WTC11 (cell line): ENCODE measurements around the gene ZFYVE28. TPM values are rescaled to one million over a fixed set of nuclear protein-coding genes. Genes with fewer than 3 reads are reported as not detected.
A peak's percentile ranks its signal among the peaks of the same experiment; 100 is the strongest.

Experiments used
- ATAC-seq: fragments of 200-7000 bp; cut with Tn5 transposase; 2 replicates; pipeline ENCODE4 v1.10.0; 2021; ENCODE audit warnings: mild to moderate bottlenecking, moderate library complexity
- CTCF ChIA-PET: fragments of 300-600 bp; sonication (Branson Sonifier 250); formaldehyde crosslinking; loops from one replicate; lab custom pipeline; 2021; ENCODE audit warnings: antibody characterized with exemption; lab: Charles Lee
- POLR2A ChIA-PET: fragments of 350-600 bp; sonication (Branson Sonifier 250); formaldehyde crosslinking; loops from one replicate; lab custom pipeline; 2021; ENCODE audit warnings: antibody characterized with exemption; lab: Charles Lee
- DNase-seq: peaks from one replicate; pipeline ENCODE4 v3.0.0; 2021; ENCODE audit warnings: low spot score
- H3K27ac Mint-ChIP-seq: 2 replicates; pipeline ENCODE4 v1.8.0; 2021; ENCODE audit warnings: mixed read lengths
- H3K27me3 Mint-ChIP-seq: 2 replicates; pipeline ENCODE4 v1.8.0; 2021; ENCODE audit warnings: low read depth, mild to moderate bottlenecking, moderate library complexity, mixed read lengths
- H3K36me3 Mint-ChIP-seq: 2 replicates; pipeline ENCODE4 v1.8.0; 2021; ENCODE audit warnings: mixed read lengths
- H3K4me1 Mint-ChIP-seq: 2 replicates; pipeline ENCODE4 v1.8.0; 2022; ENCODE audit warnings: mixed read lengths
- H3K4me3 Mint-ChIP-seq: 2 replicates; pipeline ENCODE4 v1.8.0; 2021; ENCODE audit warnings: mild to moderate bottlenecking, moderate library complexity, mixed read lengths
- H3K9me3 Mint-ChIP-seq: 2 replicates; pipeline ENCODE4 v1.8.0; 2021; ENCODE audit warnings: mixed read lengths
- FOXJ3 ChIP-seq: sonication (generic); formaldehyde crosslinking; IDR thresholded peaks from 2 replicates; pipeline ENCODE4 v1.9.0; 2021; ENCODE audit warnings: missing genetic modification reagents, mild to moderate bottlenecking, borderline replicate concordance
- FOXK1 ChIP-seq: sonication (generic); formaldehyde crosslinking; IDR thresholded peaks from 2 replicates; pipeline ENCODE4 v1.8.0; 2022; ENCODE audit warnings: mild to moderate bottlenecking, moderate library complexity, missing genetic modification reagents
- FOXP1 ChIP-seq: sonication (generic); formaldehyde crosslinking; IDR thresholded peaks from 2 replicates; pipeline ENCODE4 v1.8.0; 2022; ENCODE audit warnings: missing genetic modification reagents, mild to moderate bottlenecking, moderate library complexity, borderline replicate concordance
- NFATC4 ChIP-seq: fragments of 250-450 bp; sonication (Bioruptor Pico); IDR thresholded peaks from 2 replicates; pipeline ENCODE4 v1.9.0; 2021; ENCODE audit warnings: mild to moderate bottlenecking
- NFE2L1 ChIP-seq: sonication (generic); formaldehyde crosslinking; IDR thresholded peaks from 2 replicates; pipeline ENCODE4 v1.8.1; 2023; ENCODE audit warnings: missing genetic modification reagents
- NR1H2 ChIP-seq: sonication (generic); formaldehyde crosslinking; IDR thresholded peaks from 2 replicates; pipeline ENCODE4 v1.9.0; 2021; ENCODE audit warnings: mild to moderate bottlenecking, moderate library complexity, missing genetic modification reagents
- OVOL2 ChIP-seq: fragments of 250-450 bp; sonication (Bioruptor Pico); IDR thresholded peaks from 2 replicates; pipeline ENCODE4 v1.9.0; 2021; ENCODE audit warnings: mild to moderate bottlenecking, borderline replicate concordance
- PRRX2 ChIP-seq: fragments of 250-450 bp; sonication (Bioruptor Pico); IDR thresholded peaks from 2 replicates; pipeline ENCODE4 v1.8.0; 2021; ENCODE audit warnings: mild to moderate bottlenecking
- TP53 ChIP-seq: sonication (generic); formaldehyde crosslinking; IDR thresholded peaks from 2 replicates; pipeline ENCODE4 v1.8.1; 2023; ENCODE audit warnings: mild to moderate bottlenecking, missing genetic modification reagents
- ZBTB21 ChIP-seq: sonication (generic); formaldehyde crosslinking; IDR thresholded peaks from 2 replicates; pipeline ENCODE4 v1.8.1; 2023; ENCODE audit warnings: mild to moderate bottlenecking, missing genetic modification reagents, borderline replicate concordance
- ZNF263 ChIP-seq: sonication (generic); formaldehyde crosslinking; IDR thresholded peaks from 2 replicates; pipeline ENCODE4 v1.8.1; 2022; ENCODE audit warnings: low read depth, mild to moderate bottlenecking, moderate library complexity, missing genetic modification reagents
- total RNA-seq: library from RNA; stranded (reverse); gene quantifications from 3 replicates; pipeline ENCODE4 v1.2.3, GENCODE V29; 2021
- TF ChIP-seq, protein P1 (sequence below): sonication (generic); formaldehyde crosslinking; conservative IDR thresholded peaks from 2 replicates; pipeline ENCODE4 v1.8.1; 2022; ENCODE audit warnings: mild to moderate bottlenecking, missing genetic modification reagents
- TF ChIP-seq, protein P2 (sequence below): sonication (generic); formaldehyde crosslinking; IDR thresholded peaks from 2 replicates; pipeline ENCODE4 v1.8.1; 2022; ENCODE audit warnings: mild to moderate bottlenecking, missing genetic modification reagents, moderate library complexity, borderline replicate concordance
- TF ChIP-seq, protein P3 (sequence below): sonication (generic); formaldehyde crosslinking; IDR thresholded peaks from 2 replicates; pipeline ENCODE4 v1.8.0; 2022; ENCODE audit warnings: mild to moderate bottlenecking, missing genetic modification reagents
- TF ChIP-seq, protein P4 (sequence below): sonication (generic); formaldehyde crosslinking; IDR thresholded peaks from 2 replicates; pipeline ENCODE4 v1.8.1; 2023; ENCODE audit warnings: mild to moderate bottlenecking, missing genetic modification reagents, moderate library complexity
- TF ChIP-seq, protein P5 (sequence below): sonication (generic); formaldehyde crosslinking; IDR thresholded peaks from 2 replicates; pipeline ENCODE4 v1.8.0; 2023; ENCODE audit warnings: missing genetic modification reagents, mild to moderate bottlenecking, borderline replicate concordance

The ZFYVE28 gene
- total RNA-seq, 1 experiment from 2014 or later: 7.8 TPM

DNA sequence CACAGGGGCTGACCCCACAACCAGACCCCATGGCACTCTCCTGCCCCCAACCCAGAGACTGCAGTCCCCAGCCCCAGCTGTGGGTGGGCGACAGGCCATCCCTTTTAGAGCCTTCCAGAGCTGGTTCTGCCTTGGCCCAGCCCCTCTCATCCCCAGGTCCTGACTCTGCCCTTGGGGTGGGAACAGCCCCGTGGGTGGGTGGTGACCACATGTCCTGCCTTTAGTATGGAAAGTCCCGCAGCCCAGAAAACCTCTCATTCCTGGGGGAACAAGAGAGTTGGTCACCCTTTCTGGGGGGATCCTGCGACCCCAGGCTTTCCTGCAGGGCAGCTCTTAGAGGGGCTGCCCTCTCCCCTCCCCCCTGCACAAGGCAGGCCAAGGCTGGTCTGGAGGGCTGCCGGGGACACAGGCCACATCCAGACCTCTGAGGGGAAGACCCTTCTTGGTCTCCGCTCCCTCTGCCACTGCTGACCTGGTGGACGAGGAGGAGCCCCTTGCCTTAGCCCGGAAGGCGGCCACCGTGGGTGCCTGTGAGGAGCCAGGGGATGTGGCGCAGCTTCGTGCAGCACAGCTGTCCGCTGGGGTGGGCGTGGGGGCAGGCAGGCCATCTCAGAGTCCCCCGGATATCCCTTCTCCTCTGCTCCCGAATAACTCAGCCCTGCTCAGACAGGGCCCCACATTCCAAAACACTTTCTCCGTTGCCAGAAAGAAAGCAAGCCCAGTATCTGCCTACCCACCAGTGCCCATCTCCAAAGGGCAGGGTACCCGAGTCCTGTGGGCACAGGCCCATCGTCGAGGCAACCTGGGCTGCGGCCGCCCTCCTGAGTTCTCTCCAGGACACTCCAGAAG is 149.9 kb downstream of the ZFYVE28 start:
- DNase-seq: no peak
- H3K4me1 Mint-ChIP-seq: peaks cover 9% of the 10 kb centered on the region
- H3K27ac Mint-ChIP-seq: peak overlapping the region; percentile 18; the same call in 1 of the 2 replicates
- POLR2A ChIA-PET: no interaction called here
- TF ChIP-seq, protein P1, sequence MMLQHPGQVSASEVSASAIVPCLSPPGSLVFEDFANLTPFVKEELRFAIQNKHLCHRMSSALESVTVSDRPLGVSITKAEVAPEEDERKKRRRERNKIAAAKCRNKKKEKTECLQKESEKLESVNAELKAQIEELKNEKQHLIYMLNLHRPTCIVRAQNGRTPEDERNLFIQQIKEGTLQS (CRISPR knock-in tag): no peak
- 0 out of 2 replicates have a peak, but pooled peaks have one; percentile 42 for TF ChIP-seq FOXP1
- H3K9me3 Mint-ChIP-seq: no peaks in the 10 kb centered on the region
- CTCF ChIA-PET: interaction anchor here (0.6 to 1.8 kb wide), 10 partner anchors 13 to 194 kb away, joined by 3 to 12 read pairs (median 4); partner anchors contain the start of genes CFAP99, HAUS3, POLN and ZFYVE28
- ATAC-seq: no peak
- no peak overlapping the region for H3K4me3 Mint-ChIP-seq
- peaks cover 2% of the 10 kb centered on the region; the same call in 1 of the 2 replicates for H3K27me3 Mint-ChIP-seq
- H3K36me3 Mint-ChIP-seq: no peaks in the 10 kb centered on the region

DNA sequence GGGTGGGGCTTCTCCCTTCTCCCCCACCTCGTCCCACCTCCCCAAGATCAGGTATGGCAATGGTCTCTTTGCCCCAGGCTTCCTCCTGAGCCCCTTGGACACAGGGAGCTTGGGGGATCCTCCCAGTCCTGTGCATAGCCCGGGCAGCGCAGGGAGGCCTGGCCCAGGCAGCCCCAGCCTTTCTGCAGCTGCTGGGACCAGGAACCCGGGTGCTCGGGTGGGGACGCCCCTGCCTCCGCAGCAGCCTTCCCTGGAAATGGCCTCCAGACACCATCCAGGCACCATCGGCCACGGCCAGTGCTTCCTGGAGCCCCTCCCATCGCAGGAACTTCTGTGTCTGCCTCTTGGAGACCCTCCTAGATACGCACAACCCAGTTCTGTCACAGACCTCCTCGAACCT is 150.6 kb downstream of the ZFYVE28 start:
- ChIA-PET CTCF (interaction anchor here (0.6 to 1.8 kb wide), 2 partner anchors 28 to 151 kb away, joined by 3 to 6 read pairs; partner anchors contain the start of genes CFAP99 and ZFYVE28), POLR2A (no interaction called here)
- Mint-ChIP-seq H3K27me3 (peaks cover 7% of the 10 kb centered on the region), H3K4me1 (peaks cover 9% of the 10 kb centered on the region), H3K27ac (no peak overlapping the region), H3K9me3 (no peaks in the 10 kb centered on the region), H3K36me3 (no peaks in the 10 kb centered on the region), H3K4me3 (no peak overlapping the region)
- ATAC-seq (no peak), DNase-seq (no peak)
- TF ChIP-seq, protein P2, sequence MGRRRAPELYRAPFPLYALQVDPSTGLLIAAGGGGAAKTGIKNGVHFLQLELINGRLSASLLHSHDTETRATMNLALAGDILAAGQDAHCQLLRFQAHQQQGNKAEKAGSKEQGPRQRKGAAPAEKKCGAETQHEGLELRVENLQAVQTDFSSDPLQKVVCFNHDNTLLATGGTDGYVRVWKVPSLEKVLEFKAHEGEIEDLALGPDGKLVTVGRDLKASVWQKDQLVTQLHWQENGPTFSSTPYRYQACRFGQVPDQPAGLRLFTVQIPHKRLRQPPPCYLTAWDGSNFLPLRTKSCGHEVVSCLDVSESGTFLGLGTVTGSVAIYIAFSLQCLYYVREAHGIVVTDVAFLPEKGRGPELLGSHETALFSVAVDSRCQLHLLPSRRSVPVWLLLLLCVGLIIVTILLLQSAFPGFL (CRISPR knock-in tag): no peak
- no peak for TF ChIP-seq TP53
- TF ChIP-seq, protein P1 (CRISPR knock-in tag): no peak
- no peak for TF ChIP-seq FOXK1 (CRISPR knock-in tag)

DNA sequence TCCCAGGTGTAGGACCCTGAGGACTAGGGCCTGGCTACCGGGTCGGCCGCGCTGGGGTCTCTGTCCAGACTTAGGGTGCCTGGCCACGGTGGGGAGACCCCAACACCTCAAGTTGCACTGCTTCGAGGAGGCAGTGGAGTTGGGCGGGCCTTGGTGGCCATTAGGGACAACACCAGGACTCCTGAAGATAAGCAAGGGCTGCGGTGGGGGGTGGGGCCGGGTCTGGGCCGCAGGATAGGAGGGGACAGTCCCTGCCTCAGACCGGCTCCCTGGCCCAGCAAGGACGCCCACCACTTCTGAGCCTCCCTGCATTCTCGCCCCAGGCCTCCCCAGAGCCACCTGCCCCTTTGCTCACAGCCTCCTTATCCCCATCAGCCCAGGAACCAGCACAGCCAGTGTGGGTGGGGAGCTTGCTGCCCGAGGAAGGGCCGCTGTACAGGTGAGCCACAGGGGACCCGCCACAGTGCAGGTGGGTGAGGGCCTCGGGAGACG is 151.1 kb downstream of the ZFYVE28 start:
- CTCF ChIA-PET: interaction anchor here (0.9 to 1.8 kb wide), 2 partner anchors 28 to 47 kb away, joined by 3 to 6 read pairs; no protein-coding TSS in a partner anchor
- H3K27ac Mint-ChIP-seq: no peak overlapping the region
- DNase-seq (no peak), ATAC-seq (no peak)
- no peaks in the 10 kb centered on the region for H3K9me3 Mint-ChIP-seq
- POLR2A ChIA-PET: no interaction called here
- peaks cover 7% of the 10 kb centered on the region for H3K27me3 Mint-ChIP-seq
- no peaks in the 10 kb centered on the region for H3K36me3 Mint-ChIP-seq
- H3K4me1 Mint-ChIP-seq: peaks cover 9% of the 10 kb centered on the region
- H3K4me3 Mint-ChIP-seq: no peak overlapping the region
- TF ChIP-seq, protein P3, sequence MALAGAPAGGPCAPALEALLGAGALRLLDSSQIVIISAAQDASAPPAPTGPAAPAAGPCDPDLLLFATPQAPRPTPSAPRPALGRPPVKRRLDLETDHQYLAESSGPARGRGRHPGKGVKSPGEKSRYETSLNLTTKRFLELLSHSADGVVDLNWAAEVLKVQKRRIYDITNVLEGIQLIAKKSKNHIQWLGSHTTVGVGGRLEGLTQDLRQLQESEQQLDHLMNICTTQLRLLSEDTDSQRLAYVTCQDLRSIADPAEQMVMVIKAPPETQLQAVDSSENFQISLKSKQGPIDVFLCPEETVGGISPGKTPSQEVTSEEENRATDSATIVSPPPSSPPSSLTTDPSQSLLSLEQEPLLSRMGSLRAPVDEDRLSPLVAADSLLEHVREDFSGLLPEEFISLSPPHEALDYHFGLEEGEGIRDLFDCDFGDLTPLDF (CRISPR knock-in tag): no peak
- TF ChIP-seq NFE2L1 (CRISPR knock-in tag) (no peak), FOXJ3 (CRISPR knock-in tag) (no peak), NFATC4 (CRISPR knock-in tag) (no peak), ZBTB21 (CRISPR knock-in tag) (no peak), OVOL2 (CRISPR knock-in tag) (no peak), NR1H2 (CRISPR knock-in tag) (no peak), PRRX2 (CRISPR knock-in tag) (no peak), ZNF263 (CRISPR knock-in tag) (no peak)
- TF ChIP-seq, protein P4, sequence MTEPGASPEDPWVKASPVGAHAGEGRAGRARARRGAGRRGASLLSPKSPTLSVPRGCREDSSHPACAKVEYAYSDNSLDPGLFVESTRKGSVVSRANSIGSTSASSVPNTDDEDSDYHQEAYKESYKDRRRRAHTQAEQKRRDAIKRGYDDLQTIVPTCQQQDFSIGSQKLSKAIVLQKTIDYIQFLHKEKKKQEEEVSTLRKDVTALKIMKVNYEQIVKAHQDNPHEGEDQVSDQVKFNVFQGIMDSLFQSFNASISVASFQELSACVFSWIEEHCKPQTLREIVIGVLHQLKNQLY: no peak
- TF ChIP-seq, protein P5, sequence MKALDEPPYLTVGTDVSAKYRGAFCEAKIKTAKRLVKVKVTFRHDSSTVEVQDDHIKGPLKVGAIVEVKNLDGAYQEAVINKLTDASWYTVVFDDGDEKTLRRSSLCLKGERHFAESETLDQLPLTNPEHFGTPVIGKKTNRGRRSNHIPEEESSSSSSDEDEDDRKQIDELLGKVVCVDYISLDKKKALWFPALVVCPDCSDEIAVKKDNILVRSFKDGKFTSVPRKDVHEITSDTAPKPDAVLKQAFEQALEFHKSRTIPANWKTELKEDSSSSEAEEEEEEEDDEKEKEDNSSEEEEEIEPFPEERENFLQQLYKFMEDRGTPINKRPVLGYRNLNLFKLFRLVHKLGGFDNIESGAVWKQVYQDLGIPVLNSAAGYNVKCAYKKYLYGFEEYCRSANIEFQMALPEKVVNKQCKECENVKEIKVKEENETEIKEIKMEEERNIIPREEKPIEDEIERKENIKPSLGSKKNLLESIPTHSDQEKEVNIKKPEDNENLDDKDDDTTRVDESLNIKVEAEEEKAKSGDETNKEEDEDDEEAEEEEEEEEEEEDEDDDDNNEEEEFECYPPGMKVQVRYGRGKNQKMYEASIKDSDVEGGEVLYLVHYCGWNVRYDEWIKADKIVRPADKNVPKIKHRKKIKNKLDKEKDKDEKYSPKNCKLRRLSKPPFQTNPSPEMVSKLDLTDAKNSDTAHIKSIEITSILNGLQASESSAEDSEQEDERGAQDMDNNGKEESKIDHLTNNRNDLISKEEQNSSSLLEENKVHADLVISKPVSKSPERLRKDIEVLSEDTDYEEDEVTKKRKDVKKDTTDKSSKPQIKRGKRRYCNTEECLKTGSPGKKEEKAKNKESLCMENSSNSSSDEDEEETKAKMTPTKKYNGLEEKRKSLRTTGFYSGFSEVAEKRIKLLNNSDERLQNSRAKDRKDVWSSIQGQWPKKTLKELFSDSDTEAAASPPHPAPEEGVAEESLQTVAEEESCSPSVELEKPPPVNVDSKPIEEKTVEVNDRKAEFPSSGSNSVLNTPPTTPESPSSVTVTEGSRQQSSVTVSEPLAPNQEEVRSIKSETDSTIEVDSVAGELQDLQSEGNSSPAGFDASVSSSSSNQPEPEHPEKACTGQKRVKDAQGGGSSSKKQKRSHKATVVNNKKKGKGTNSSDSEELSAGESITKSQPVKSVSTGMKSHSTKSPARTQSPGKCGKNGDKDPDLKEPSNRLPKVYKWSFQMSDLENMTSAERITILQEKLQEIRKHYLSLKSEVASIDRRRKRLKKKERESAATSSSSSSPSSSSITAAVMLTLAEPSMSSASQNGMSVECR (CRISPR knock-in tag): no peak
- TF ChIP-seq, protein P2 (CRISPR knock-in tag): no peak
